GM19025 (cell line): ENCODE results near the gene EMC9.

Experiments used
- ATAC-seq: cut with Tn5 transposase; IDR thresholded peaks from one replicate; pipeline ENCODE4 v1.9.1; 2021; ENCODE audit warnings: mild to moderate bottlenecking, low read depth, moderate library complexity; ENCODE audit not compliant: unreplicated experiment

EMC9 gene

DNA sequence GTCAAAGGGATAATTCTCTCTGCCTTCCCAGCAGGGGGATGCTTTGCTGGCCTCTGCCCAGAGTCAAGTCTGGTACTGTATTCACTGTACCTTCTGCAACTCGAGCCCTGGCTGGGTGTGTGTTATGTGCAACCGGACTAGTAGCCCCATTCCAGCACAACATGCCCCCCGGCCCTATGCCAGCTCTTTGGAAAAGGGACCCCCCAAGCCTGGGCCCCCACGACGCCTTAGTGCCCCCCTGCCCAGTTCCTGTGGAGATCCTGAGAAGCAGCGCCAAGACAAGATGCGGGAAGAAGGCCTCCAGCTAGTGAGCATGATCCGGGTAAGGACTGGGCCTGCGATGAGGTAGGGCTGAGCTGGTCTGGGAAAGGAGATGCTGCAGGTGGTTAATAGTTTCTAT is 9.2 kb upstream of the EMC9 start:
- no peak for ATAC-seq

DNA sequence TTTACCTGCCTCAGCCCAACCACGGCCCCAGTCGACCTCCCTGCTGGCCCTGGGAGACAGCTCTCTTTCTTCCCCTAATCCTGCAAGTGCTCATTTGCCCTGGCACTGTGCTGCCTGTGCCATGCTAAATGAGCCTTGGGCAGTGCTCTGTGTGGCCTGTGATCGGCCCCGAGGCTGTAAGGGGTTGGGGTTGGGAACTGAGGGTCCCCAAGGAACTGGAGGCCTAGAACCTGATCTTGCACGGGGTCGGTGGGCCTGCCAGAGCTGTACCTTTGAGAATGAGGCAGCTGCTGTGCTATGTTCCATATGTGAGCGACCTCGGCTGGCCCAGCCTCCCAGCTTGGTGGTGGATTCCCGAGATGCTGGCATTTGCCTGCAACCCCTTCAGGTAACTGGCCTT is 8.7 kb upstream of the EMC9 start:
- no peak for ATAC-seq

DNA sequence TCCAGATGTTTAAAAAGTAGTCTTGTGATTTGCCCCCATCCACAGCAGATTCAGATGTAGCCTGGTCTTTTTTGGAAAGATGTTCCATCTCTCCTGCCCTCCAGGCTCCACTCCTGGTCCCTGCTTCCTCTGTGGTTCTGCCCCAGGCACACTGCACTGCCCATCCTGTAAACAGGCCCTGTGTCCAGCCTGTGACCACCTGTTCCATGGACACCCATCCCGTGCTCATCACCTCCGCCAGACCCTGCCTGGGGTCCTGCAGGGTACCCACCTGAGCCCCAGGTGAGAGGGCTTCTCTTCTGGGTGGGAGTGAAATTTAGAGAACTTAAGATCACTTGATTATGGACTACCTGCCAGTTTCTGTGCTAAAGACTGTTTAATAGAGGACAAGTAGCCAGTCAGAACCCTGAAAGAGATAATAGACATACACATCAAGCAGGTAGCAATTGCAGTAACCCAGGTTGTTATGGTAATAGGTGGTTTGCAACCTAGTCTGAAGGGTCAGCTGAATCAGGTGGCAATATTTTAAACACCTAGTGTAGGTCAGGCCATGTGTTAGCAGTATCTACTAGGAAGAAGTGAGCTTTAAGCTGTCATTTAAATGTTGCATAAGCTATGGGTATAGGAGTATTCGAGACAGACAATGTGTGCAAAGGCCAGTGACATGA is 8.0 kb upstream of the EMC9 start:
- no peak for ATAC-seq

DNA sequence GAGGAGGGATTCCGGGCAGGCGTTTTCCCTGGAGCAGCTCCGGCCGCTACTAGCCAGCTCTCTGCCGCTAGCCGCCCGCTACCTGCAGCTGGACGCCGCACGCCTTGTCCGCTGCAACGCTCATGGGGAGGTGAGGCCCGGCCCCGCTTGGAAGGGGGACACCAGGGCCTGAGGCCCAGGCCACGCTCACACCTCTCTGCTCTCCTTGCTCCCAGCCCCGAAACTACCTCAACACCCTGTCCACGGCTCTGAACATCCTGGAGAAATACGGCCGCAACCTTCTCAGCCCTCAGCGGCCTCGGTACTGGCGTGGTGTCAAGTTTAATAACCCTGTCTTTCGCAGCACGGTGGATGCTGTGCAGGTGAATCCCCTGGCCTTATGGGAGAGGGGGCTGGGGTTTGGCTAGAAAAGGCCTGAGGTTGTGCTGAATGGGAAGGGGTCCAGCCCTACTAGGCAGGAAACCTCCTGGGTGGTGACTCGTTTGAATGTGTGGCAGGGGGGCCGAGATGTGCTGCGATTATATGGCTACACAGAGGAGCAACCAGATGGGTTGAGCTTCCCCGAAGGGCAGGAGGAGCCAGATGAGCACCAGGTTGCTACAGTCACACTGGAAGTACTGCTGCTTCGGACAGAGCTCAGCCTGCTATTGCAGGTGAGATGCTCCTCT is 6.5 kb upstream of the EMC9 start:
- no peak for ATAC-seq

DNA sequence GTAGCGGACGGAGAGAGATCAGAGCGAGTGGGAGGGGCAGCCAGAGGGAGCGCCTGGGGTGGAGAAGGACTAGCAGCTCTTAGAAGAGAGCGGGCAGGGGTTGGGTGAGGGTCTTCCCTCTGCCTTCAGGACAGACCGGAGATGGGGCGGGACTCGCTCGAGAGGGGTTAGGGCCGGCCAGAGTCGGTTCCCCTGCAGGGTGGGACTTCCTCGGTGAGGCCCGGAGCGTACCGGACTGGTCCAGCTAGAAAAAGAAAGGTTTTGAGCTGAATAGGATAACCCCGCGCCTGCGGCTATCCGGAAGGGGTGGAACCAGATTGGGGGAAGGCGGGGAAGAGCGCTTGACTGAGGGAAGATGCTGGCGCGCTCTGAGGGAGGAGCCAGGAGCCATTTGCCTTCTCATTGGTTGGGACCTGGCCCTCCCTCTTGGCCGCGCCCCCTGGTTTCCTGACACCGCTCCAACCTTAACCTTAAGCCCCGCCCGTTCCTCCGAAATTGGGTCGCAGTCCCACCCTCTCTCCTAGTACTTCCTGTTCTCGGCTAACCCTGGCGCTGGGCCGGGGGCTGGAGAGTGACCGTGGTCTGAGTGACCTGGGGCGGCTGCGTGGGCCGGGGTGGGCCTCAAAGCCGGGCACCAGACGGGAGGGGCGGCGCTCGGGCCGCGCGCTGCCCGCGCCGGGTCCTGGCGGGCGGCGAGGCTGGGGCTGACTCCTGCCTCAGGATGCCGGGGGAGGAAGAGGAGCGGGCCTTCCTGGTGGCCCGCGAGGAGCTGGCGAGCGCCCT is 5.8 kb upstream of the EMC9 start, which contains the start of gene RNF31:
TSS of gene RNF31 (plus strand) at position 521 of the 783 bp plus-strand sequence. CDS start at position 722, 201 bp downstream.
- peak; percentile 77 for ATAC-seq

DNA sequence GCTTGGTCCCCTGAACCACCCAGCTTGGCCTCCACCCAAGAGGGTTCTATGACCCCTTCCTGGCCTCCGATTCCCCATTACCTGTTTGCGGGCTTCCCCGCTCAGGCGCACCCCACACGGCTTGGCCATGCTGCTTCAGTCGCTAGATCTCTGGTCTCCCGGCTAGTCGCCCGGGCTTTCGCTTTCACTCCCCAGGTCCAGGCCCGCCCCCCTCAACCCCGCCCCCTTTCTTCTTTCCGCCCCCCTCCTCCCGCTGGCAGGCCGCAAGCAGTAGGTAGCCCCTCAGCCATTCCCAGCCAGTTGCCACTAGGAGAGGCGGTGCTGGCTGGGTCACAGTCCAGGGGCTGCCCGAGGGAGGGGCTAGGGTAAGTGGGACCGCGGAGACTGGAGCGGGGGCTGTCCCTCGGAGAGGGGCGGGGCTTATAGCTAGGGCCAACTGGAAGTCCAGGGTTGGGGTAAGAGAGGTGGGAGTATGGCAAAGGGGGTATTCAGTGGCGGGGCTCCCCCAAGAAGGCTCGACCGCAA is 5.1 kb upstream of the EMC9 start, which contains the start of gene PSME2:
TSS of gene PSME2 (minus strand) at position 158 of the 525 bp plus-strand sequence. CDS start at position 129, 29 bp downstream.
- peak; percentile 49 for ATAC-seq

DNA sequence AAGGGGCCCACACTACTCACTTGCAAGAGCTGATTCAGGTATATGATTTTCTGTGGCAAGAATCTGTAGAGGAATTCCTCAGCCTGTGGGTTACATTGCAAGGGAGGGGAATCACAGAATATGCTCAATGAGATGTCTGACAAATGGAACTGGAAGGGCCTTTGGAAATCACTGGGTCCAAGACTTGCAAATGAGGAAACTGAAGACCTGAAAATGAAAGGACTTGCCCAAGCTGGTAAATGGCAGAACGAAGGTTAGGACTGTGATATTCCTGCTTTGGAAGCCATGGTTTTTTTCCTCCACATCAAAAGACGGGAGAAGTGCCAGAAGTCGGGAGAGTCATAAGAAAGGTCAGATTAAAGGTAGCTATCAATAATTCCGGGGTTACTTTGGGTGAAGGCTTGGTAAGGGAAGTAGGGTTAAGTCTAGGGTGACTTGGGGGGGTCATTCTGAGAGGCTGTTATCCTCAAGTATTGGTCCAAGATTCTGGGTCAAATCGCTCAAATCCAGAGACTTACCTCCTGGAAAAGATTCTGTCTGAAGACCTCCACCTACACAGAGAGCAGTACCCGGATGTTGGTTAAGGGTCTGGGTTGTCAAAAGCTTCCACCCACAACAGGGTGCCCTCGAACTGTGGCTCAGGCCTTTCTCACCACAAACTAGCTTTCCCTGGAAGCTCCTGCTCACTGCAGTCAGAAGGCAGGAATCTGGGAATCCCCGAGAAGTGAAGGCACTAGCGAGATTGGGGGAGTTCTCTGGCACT is 4.5 kb upstream of the EMC9 start:
- ATAC-seq, result no peak

DNA sequence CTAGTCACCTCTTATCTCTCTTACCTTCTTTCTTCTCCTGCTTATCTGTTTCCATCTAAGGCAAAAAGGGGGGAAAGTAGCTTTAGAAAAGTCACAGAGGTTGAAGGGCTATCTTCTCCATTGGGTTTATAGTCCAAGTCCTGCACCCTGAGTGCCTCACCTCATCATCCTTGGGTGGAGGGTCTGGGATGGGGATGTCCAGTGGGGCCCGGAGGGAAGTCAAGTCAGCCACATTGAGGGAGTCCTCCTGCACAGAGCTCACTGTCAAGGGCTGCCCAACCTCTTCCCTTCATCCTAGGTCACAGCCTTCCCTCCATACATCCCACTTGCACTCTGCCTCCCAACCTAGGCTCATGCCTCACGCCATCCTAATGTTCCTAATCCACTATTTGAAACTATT is 3.8 kb upstream of the EMC9 start:
- ATAC-seq, result no peak

DNA sequence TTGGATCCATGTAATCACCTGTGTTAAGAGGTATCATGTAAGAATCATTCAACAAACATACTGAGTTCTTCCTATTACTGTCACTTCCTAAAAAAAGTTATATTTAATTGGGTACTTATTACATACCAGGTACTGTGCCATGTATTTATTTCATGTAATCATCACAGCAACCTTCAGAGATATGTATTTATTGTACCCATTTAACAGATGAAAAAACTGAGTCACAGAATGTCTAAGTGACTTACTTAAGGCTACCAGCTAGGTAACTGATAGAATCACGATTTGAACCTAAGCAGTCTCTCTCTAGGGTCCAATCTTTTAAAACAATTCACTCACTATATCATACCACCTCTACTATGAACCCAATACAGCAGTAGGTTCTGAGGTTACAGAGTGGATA is 3.1 kb upstream of the EMC9 start:
- no peak for ATAC-seq

DNA sequence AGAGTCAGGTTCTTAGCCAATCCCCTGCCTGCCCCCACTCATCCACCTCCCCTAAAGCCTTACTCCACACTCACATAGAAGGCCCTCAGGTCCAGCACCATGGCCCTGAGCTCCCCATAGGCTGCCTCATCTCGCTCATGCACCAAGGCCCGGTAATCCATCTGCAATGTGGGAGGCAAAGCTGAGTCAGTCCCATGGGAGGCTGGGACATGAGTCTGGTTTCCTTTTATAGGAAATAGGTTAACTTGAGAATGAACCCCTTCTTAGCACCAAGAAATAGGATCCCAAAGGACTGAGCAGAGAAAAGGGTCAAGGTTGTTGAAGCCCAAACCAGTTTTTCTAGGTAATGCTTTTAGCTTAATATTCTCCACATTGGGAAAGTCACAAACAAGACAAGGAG is 2.1 kb upstream of the EMC9 start:
- ATAC-seq, result no peak

DNA sequence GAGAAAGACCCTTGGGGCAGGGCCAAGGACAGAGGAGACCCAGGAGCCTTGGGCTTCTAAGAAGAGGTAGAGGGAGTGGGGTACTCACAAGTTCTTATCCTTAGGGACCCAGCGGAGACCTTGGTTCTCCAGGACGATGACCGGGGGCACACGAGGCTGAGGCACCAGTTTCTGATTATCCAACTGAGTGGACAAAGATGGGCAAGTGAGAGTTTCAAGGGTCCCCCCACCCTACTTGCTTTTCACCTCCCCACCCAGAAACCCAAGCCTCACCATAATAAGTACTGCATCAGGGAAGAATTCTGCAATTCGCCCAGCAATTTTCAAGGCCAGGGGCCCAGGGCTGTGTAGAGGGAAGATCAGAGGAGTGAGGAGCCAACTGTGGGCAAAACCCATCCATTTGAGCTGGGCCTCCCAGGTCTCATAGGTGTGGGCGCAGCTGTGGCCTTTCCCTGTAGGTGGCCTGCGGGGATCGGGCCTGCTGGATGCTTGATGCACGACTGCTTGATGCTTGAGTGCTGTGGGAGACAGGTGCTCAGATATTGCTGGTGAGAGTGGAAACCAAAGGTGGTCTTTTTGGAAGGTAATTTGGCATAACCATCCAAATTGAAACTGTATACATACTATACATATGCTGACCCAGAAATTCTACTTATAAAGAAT is 2.0 kb downstream of the EMC9 start:
- ATAC-seq, result no peak

DNA sequence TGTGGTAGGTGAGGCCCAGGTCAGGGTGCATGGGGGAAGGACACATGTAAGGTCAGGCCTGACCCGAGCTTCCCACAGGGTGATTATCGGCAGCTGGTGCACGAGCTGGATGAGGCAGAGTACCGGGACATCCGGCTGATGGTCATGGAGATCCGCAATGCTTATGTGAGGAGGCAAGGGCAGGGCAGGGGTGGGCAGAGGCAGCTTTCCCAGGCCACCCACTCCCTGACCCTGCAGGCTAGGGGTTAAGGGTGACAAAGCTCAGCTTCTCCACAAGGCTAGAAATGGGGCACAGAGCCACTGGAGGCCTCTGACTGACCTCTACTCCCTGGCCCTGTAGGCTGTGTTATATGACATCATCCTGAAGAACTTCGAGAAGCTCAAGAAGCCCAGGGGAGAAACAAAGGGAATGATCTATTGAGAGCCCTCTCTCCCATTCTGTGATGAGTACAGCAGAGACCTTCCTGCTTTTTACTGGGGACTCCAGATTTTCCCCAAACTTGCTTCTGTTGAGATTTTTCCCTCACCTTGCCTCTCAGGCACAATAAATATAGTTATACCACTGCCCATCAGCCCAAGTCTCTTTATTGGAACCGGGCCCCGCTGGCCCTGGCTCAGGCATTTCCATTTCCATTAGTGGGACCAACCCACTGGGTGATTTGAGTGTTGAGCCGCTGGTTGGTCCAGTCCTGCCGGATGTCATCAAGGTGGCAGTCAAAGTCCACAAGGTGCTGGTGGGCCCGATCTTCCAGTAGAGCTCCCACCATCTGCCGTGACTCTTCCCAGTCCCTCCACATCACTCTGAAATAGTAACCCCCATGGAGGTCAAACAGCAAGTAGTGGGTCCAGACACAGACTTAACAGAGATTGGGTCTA is 2.8 kb downstream of the EMC9 start:
- ATAC-seq, result no peak

DNA sequence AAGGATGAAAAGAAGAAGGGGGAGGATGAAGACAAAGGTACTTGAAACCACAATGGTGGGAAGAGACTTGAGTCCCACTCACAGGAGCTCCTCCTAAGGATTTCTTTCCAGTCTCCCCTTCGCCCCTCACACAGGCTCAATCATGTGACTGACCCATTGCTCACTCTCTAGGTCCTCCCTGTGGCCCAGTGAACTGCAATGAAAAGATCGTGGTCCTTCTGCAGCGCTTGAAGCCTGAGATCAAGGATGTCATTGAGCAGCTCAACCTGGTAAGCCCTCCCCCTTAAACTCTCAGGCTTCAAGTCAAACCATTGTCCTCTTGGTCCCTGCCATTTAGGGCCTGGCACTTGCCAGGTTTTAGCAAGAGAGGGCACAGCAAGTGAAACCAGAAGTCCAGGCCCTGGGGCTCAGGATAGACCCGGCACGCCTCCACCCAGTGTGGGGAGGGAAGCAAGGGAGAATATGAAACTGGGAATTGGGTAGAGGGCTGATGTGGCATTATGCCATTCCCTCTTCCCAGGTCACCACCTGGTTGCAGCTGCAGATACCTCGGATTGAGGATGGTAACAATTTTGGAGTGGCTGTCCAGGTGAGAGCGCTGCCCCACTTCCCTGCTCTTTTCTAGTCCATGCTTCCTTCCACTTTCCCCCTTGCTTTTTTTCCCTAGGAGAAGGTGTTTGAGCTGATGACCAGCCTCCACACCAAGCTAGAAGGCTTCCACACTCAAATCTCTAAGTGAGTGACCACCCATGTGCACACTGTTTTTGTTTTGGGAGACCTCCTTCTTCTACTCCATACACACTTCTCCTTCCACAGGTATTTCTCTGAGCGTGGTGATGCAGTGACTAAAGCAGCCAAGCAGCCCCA is 3.6 kb downstream of the EMC9 start:
- ATAC-seq, result no peak

DNA sequence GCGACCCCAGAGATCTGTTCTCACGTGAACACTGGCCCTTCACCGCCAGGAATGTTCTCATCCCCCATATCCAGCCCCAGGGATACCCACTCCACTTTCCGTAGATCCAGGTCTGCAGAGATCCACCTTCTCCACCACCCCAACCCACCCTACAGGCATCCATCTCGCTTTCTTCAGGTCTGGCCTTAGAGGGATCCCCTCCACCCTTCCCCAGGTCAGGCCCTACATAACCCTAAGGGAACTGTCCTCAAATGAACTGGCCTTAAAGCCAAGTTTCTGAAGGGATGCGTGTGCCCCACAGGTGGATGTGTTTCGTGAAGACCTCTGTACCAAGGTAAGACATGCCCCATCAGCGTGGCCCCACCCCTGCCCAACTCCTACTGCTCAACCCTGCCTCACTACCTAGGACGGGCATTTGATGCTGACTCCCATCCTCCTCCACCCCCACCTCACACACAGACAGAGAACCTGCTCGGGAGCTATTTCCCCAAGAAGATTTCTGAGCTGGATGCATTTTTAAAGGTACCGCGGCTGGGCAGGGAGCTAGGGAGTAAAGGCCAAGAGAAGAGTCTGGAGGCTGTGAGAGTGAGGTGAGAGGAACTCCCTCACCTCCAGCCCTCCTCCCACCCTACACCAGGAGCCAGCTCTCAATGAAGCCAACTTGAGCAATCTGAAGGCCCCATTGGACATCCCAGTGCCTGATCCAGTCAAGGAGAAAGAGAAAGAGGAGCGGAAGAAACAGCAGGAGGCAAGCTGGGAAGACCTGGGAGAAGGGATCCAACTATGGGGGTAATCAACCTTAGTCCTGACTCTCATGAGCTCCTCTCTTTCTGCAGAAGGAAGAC is 4.5 kb downstream of the EMC9 start:
- no peak for ATAC-seq

DNA sequence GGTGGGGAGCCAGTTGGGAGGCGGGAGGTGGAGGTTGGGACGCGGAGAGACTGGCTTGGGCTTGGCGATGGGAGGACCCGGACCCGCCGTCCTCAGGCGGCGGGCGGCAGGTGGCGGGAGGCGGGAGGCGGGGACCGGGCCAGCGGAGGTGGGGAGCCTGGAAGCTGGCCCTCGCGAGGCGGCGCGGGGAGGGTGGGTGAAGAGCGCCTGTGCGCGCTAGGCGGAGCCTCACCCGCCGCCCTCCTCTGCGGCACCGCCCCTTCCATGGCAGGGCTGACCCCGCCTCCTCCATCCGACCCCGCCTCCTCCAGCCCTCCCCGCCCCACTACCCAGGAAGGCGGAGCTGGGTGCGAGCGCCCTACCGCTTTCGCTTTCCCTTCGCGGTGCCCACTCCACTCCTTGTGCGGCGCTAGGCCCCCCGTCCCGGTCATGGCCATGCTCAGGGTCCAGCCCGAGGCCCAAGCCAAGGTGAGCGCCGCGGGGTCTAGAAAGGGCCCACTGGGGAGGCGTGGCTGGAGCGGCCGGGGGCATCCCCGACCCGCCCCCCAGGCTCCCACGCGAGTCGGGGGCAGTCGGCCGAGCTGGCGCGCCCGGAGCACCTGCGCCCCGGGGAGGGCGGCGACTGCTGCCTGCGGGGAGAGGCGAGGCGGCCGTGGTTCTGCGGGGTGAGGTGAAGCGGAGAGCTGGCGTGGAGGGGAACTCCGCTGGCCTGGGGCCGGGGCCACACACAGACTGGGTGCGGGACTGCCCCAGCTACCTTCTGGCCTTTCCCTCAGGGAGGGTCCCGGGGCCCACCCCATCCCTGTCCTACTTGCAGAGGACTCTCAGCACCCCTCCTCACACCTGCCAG is 5.3 kb downstream of the EMC9 start, which contains the start of gene PSME1:
TSS of gene PSME1 (plus strand) at position 361 of the 850 bp plus-strand sequence. CDS start at position 430, 69 bp downstream.
- peak; percentile 86 for ATAC-seq

DNA sequence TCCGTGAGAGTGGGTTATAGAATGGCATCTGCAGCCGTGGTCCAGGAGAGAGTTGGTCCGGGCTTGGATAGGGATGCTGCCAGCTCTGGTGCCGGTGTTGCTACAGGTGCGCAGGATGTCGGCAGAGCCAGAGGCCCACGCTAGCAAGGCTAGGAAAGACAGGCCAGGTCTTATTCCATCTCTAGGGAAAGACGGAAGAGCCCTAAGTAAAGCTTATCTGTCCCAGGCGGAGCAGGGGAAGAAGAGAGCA is 5.9 kb downstream of the EMC9 start:
- peak; percentile 2 for ATAC-seq
